BJ (cell line): ENCODE measurements around the gene ZNF322. TPM values are rescaled to one million over a fixed set of nuclear protein-coding genes. Genes with fewer than 3 reads are reported as not detected.

Source experiments
- CTCF ChIA-PET: fragments of 350-600 bp; formaldehyde crosslinking; extraction: SDS; loops from one replicate; lab custom pipeline; 2021; ENCODE audit warnings: antibody characterized with exemption, inconsistent platforms; lab: Yijun Ruan, JAX
- POLR2A ChIA-PET: fragments of 300-600 bp; sonication (Branson Sonifier 250); formaldehyde crosslinking; extraction: SDS; loops from one replicate; lab custom pipeline; 2021; ENCODE audit warnings: antibody characterized with exemption; lab: Charles Lee
- DNase-seq: peaks from one replicate; pipeline ENCODE4 v3.0.0-alpha.2; 2011; ENCODE audit warnings: low read depth
- H3K27me3 ChIP-seq: 2 replicates; pipeline ENCODE4 v1.6.0; 2011; ENCODE audit warnings: low read length; ENCODE audit not compliant: control insufficient read depth, insufficient read depth
- H3K36me3 ChIP-seq: 2 replicates; pipeline ENCODE4 v1.5.1; 2011; ENCODE audit warnings: low read length; ENCODE audit not compliant: control insufficient read depth, insufficient read depth
- H3K4me3 ChIP-seq: 2 replicates; pipeline ENCODE4 v1.5.1; 2011; ENCODE audit warnings: low read depth, mild to moderate bottlenecking, control low read depth, low read length
- polyA plus RNA-seq: library from polyadenylated mRNA; depleted of rRNA; stranded (reverse); fragments of >200 nt; gene quantifications from 2 replicates; pipeline ENCODE4 v1.2.3, GENCODE V29; 2011
- TF ChIP-seq, protein P1 (sequence below): IDR thresholded peaks from 2 replicates; pipeline ENCODE4 v1.5.1; 2011; ENCODE audit warnings: low read depth, mild to moderate bottlenecking, control low read depth, inconsistent platforms, low read length, moderate library complexity; ENCODE audit not compliant: insufficient read depth

Gene ZNF322
- polyA plus RNA-seq, 1 experiment, result 13.5 TPM

DNA sequence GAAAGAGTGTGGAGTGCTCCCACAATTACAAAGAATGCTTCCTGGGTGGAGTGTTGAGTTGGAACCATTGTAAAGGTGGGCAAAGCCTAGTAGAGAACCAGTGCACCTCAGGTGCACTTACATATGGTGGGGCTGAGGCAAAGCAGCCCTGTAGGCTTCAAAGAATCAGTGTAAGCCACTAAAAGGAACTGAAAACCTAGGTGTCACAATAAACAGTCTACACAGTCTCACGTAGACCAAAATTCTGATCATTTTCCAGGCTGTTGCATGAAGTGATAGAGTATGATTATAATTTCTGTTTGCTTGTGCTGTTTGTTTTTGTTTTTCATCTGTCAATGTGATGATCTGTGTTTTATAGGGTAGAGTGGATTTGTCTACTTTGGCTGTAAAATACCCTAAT lies 60.0 kb downstream of the ZNF322 start:
- H3K4me3 ChIP-seq, result no peak overlapping the region
- DNase-seq, result no peak
- CTCF ChIA-PET, result interaction anchor here (1.1 kb wide), 1 partner anchor 258 kb away, joined by 4 read pairs; no protein-coding TSS in a partner anchor
- POLR2A ChIA-PET, result no interaction called here
- no peaks in the 10 kb centered on the region for H3K27me3 ChIP-seq
- TF ChIP-seq, protein P1, sequence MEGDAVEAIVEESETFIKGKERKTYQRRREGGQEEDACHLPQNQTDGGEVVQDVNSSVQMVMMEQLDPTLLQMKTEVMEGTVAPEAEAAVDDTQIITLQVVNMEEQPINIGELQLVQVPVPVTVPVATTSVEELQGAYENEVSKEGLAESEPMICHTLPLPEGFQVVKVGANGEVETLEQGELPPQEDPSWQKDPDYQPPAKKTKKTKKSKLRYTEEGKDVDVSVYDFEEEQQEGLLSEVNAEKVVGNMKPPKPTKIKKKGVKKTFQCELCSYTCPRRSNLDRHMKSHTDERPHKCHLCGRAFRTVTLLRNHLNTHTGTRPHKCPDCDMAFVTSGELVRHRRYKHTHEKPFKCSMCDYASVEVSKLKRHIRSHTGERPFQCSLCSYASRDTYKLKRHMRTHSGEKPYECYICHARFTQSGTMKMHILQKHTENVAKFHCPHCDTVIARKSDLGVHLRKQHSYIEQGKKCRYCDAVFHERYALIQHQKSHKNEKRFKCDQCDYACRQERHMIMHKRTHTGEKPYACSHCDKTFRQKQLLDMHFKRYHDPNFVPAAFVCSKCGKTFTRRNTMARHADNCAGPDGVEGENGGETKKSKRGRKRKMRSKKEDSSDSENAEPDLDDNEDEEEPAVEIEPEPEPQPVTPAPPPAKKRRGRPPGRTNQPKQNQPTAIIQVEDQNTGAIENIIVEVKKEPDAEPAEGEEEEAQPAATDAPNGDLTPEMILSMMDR, result no peak
- H3K36me3 ChIP-seq, result peaks cover 4% of the 10 kb centered on the region

DNA sequence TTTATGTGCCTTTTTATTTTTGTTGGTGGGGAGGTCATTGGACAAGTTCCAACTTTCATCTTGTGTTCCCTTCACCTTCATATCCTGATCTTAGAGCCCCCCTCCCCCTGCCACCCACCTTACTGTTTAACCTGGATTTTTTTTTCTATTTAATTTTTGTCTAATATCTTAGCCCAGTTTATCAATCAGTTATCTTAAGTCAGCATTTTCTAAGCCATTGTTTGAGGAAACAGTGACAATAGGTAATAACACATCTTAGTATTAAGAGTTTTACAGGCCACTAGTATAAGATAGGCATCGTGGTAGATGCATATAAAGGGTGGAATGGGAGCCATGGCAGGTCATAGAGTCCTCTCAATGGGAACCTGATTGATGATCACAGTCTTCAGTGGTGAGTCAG lies 60.4 kb downstream of the ZNF322 start:
- DNase-seq, result no peak
- no peak overlapping the region for H3K4me3 ChIP-seq
- ChIA-PET CTCF (no interaction called here), POLR2A (no interaction called here)
- TF ChIP-seq, protein P1, result no peak
- H3K36me3 ChIP-seq, result peaks cover 4% of the 10 kb centered on the region
- H3K27me3 ChIP-seq, result no peaks in the 10 kb centered on the region

DNA sequence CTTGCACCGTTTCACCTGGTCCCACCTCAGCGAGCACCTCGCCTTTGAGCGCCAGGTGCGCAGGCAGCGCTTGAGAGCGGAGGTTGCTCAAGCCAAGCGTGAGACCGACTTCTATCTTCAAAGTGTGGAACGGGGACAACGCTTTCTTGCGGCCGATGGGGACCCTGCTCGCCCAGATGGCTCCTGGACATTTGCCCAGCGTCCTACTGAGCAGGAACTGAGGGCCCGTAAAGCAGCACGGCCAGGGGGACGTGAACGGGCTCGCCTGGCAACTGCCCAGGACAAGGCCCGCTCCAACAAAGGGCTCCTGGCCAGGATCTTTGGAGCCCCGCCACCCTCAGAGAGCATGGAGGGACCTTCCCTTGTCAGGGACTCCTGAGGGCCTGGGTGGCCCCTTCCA lies 61.3 kb downstream of the ZNF322 start:
- no peak overlapping the region for H3K4me3 ChIP-seq
- DNase-seq, result no peak
- no peaks in the 10 kb centered on the region for H3K27me3 ChIP-seq
- peaks cover 4% of the 10 kb centered on the region for H3K36me3 ChIP-seq
- ChIA-PET POLR2A (no interaction called here), CTCF (no interaction called here)
- TF ChIP-seq, protein P1, result no peak

DNA sequence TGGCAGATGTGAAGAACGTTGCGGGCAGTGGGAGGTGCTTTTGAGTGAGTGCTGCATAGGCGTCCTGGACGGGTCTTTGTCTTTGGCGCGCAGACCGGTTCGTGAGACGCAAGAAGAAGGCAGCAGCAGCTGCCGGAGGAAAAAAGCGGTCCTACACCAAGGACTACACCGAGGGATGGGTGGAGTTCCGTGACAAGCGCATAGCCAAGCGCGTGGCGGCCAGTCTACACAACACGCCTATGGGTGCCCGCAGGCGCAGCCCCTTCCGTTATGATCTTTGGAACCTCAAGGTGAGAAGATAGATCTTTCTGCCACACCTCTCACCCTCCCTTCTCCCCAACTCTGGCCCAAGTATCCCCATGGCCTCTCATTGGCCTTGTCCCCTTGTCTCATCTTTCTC lies 61.7 kb downstream of the ZNF322 start:
- CTCF ChIA-PET, result no interaction called here
- Histone ChIP-seq H3K36me3 (peaks cover 4% of the 10 kb centered on the region), H3K4me3 (peak overlapping the region; percentile 90), H3K27me3 (no peaks in the 10 kb centered on the region)
- DNase-seq, result no peak
- POLR2A ChIA-PET, result no interaction called here
- TF ChIP-seq, protein P1, result no peak

DNA sequence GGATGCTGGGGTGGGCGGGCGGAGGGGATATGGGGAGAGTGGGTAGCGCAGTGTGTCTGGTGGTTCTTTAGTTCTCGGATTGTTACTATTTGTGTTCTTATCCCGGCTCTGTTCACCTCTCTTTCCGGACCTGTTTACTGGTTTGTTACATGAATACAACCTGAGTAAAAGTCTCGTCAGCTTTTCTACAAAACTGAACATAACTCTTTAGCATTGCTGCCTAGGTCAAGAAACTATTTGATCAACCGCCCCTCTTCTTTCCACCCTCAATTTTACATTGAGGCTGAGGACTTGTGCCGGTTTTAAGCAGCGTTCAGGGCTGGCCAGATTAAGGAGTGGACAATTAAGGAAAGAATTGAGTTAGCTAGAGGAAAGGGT lies 62.2 kb downstream of the ZNF322 start:
- H3K36me3 ChIP-seq, result peaks cover 4% of the 10 kb centered on the region
- CTCF ChIA-PET, result no interaction called here
- TF ChIP-seq, protein P1, result no peak
- DNase-seq, result no peak
- POLR2A ChIA-PET, result no interaction called here
- no peaks in the 10 kb centered on the region for H3K27me3 ChIP-seq
- peak overlapping the region; percentile 90 for H3K4me3 ChIP-seq
